Breast epithelium (tissue), 4 donors: ENCODE data around the gene SYT1. TPM values are rescaled to one million over a fixed set of nuclear protein-coding genes. Genes with fewer than 3 reads are reported as not detected.

ENCODE experiments used
- DNase-seq, 2 donors: peaks; one replicate each; pipeline ENCODE4 v3.0.0-alpha.2; 2019; ENCODE audit warnings: low spot score in 2 of 2
- H3K27ac ChIP-seq, 2 donors: fragments of 200-600 bp; sonication (generic) in 1 of 2; one replicate each; pipeline ENCODE4 v1.5.1; 2016 to 2019; ENCODE audit warnings: mild to moderate bottlenecking in 1 of 2
- H3K27me3 ChIP-seq, 2 donors: fragments of 200-600 bp; sonication (generic) in 1 of 2; one replicate each; pipeline versions ENCODE4 v1.5.1 to v1.6.0; 2017 to 2019; ENCODE audit warnings: control low read depth in 1 of 2, mild to moderate bottlenecking in 1 of 2
- H3K36me3 ChIP-seq: fragments of 200-600 bp; one replicate; pipeline ENCODE4 v1.5.1; 2019
- H3K4me1 ChIP-seq, 2 donors: fragments of 200-600 bp; sonication (generic); one replicate each; pipeline ENCODE4 v1.5.1; 2016 to 2019; ENCODE audit warnings: control low read depth in 1 of 2
- H3K4me3 ChIP-seq, 3 donors: fragments of 200-600 bp; sonication (generic); 1 replicate in 2 of 3; 2 replicates in 1 of 3; pipeline ENCODE4 v1.5.1; 2016 to 2019; ENCODE audit warnings: mild to moderate bottlenecking in 3 of 3, moderate library complexity in 2 of 3
- H3K9me3 ChIP-seq, 2 donors: fragments of 200-600 bp; sonication (generic) in 1 of 2; one replicate each; pipeline ENCODE4 v1.5.1; 2016 to 2019; ENCODE audit warnings: control low read depth in 1 of 2
- CTCF ChIP-seq, 3 donors: fragments of 450-650 bp; IDR thresholded peaks; one replicate each; pipeline ENCODE4 v1.5.1; 2016 to 2017; ENCODE audit warnings: antibody characterized with exemption in 3 of 3, mild to moderate bottlenecking in 3 of 3, moderate library complexity in 3 of 3
- POLR2A ChIP-seq: fragments of 450-650 bp; IDR thresholded peaks from one replicate; pipeline ENCODE4 v1.6.1; 2016; ENCODE audit warnings: antibody characterized with exemption, mild to moderate bottlenecking, moderate library complexity
- POLR2AphosphoS5 ChIP-seq, 3 donors: sonication (generic); formaldehyde crosslinking; IDR thresholded peaks; one replicate each; pipeline ENCODE4 v1.6.1; 2017; ENCODE audit warnings: antibody characterized with exemption in 3 of 3
- intact Hi-C: fragments of 100-400 bp; cut with DNase I; formaldehyde crosslinking; loops from one replicate; pipeline ENCODE4 v1.15.1; 2023; ENCODE audit warnings: low total_unique reads
- total RNA-seq, 3 donors: library from RNA; depleted of rRNA; stranded (reverse); fragments of >200 nt; gene quantifications; one replicate each; pipeline ENCODE4 v1.1.0, GENCODE V29; 2016

SYT1 gene
- total RNA-seq, 3 donors from 2014 or later = 1.1 to 2.3 (median 1.6) TPM

GRCh38 chr12:79441534-79441933, 577.0 kb downstream of the SYT1 start:
- Histone ChIP-seq H3K36me3 (no peaks in the 10 kb centered on the region), H3K27ac (no peak overlapping the region), H3K4me1 (no peaks in the 10 kb centered on the region), H3K4me3 (no peak overlapping the region), H3K27me3 (no peaks in the 10 kb centered on the region), H3K9me3 (no peaks in the 10 kb centered on the region)
- TF ChIP-seq CTCF (IDR thresholded peaks at IDR 0.05) (no peak), POLR2A (no peak), POLR2AphosphoS5 (IDR thresholded peaks at IDR 0.05) (no peak)
- DNase-seq = no peak
- intact Hi-C loops = no loop called here

GRCh38 chr12:79442396-79442795, 577.8 kb downstream of the SYT1 start:
- no peak for TF ChIP-seq POLR2A
- no peak for TF ChIP-seq POLR2AphosphoS5 (IDR thresholded peaks at IDR 0.05)
- no peak for TF ChIP-seq CTCF (IDR thresholded peaks at IDR 0.05)
- Histone ChIP-seq H3K36me3 (no peaks in the 10 kb centered on the region), H3K4me1 (no peaks in the 10 kb centered on the region), H3K27ac (no peak overlapping the region), H3K27me3 (no peaks in the 10 kb centered on the region), H3K9me3 (no peaks in the 10 kb centered on the region), H3K4me3 (no peak overlapping the region)
- intact Hi-C loops = no loop called here
- DNase-seq = no peak

GRCh38 chr12:79444089-79444488, 579.5 kb downstream of the SYT1 start:
- H3K4me3 ChIP-seq = no peak overlapping the region
- intact Hi-C loops = no loop called here
- no peak overlapping the region for H3K27ac ChIP-seq
- no peaks in the 10 kb centered on the region for H3K36me3 ChIP-seq
- H3K4me1 ChIP-seq = no peaks in the 10 kb centered on the region
- no peaks in the 10 kb centered on the region for H3K27me3 ChIP-seq
- DNase-seq = no peak
- no peaks in the 10 kb centered on the region for H3K9me3 ChIP-seq
- TF ChIP-seq POLR2AphosphoS5 (IDR thresholded peaks at IDR 0.05) (no peak), POLR2A (no peak), CTCF (IDR thresholded peaks at IDR 0.05) (no peak)

GRCh38 chr12:79448816-79449215, 584.2 kb downstream of the SYT1 start:
- intact Hi-C loops = no loop called here
- TF ChIP-seq POLR2AphosphoS5 (IDR thresholded peaks at IDR 0.05) (no peak), POLR2A (no peak), CTCF (IDR thresholded peaks at IDR 0.05) (no peak)
- no peak overlapping the region for H3K4me3 ChIP-seq
- H3K9me3 ChIP-seq = no peaks in the 10 kb centered on the region
- no peaks in the 10 kb centered on the region for H3K27me3 ChIP-seq
- no peak for DNase-seq
- H3K27ac ChIP-seq = no peak overlapping the region
- H3K36me3 ChIP-seq = no peaks in the 10 kb centered on the region
- peaks cover 0 to 3% of the 10 kb centered on the region in 2 donors for H3K4me1 ChIP-seq

GRCh38 chr12:79451365-79451764, 586.8 kb downstream of the SYT1 start:
- H3K27ac ChIP-seq = peak overlapping the region; percentile 72 to 80
- no peaks in the 10 kb centered on the region for H3K9me3 ChIP-seq
- no peak overlapping the region for H3K4me3 ChIP-seq
- TF ChIP-seq POLR2A = no peak
- no peak for TF ChIP-seq CTCF (IDR thresholded peaks at IDR 0.05)
- no peak for TF ChIP-seq POLR2AphosphoS5 (IDR thresholded peaks at IDR 0.05)
- no peak for DNase-seq
- H3K4me1 ChIP-seq = peaks cover 0 to 3% of the 10 kb centered on the region in 2 donors
- intact Hi-C loops = no loop called here
- no peaks in the 10 kb centered on the region for H3K27me3 ChIP-seq
- H3K36me3 ChIP-seq = no peaks in the 10 kb centered on the region
